D721Med (cell line): Measurements from ENCODE around the gene TUSC7.

ENCODE experiments used
- DNase-seq: peaks from one replicate; pipeline ENCODE4 v3.0.0; 2011; ENCODE audit warnings: low spot score; ENCODE audit not compliant: insufficient read length
- FAIRE-seq: peaks from 2 replicates; lab custom pipeline; 2011; peaks lifted over from hg19 to GRCh38; lab: Jason Lieb, UNC
- CTCF ChIP-seq: IDR thresholded peaks from 2 replicates; pipeline ENCODE4 v1.5.1; 2012; ENCODE audit warnings: mild to moderate bottlenecking, control low read depth; ENCODE audit not compliant: insufficient read depth; ENCODE audit errors: missing control alignments

The TUSC7 gene

GRCh38 chr3:116678853-116679252, 30.7 kb upstream of the TUSC7 start:
- FAIRE-seq (no peak), DNase-seq (no peak)
- TF ChIP-seq CTCF = no peak

GRCh38 chr3:116691041-116691440, 18.5 kb upstream of the TUSC7 start:
- TF ChIP-seq CTCF = no peak
- FAIRE-seq (no peak), DNase-seq (no peak)

- DNase-seq (no peak), FAIRE-seq (no peak)
- no peak for TF ChIP-seq CTCF
These were observed 8.5 kb upstream of the TUSC7 start for GRCh38 chr3:116701070-116701469.

GRCh38 chr3:116702334-116702733, 7.2 kb upstream of the TUSC7 start:
- DNase-seq = no peak
- no peak for TF ChIP-seq CTCF
- no peak for FAIRE-seq

GRCh38 chr3:116707531-116707930, 2.0 kb upstream of the TUSC7 start:
- FAIRE-seq (no peak), DNase-seq (no peak)
- TF ChIP-seq CTCF = no peak

GRCh38 chr3:116716490-116716889, 6.9 kb downstream of the TUSC7 start:
- DNase-seq = no peak
- TF ChIP-seq CTCF = no peak
- no peak for FAIRE-seq

GRCh38 chr3:116717566-116717965, 8.0 kb downstream of the TUSC7 start:
- DNase-seq (no peak), FAIRE-seq (no peak)
- TF ChIP-seq CTCF = no peak
